Measurements from ENCODE around the gene MXD3. TPM values are rescaled to one million over a fixed set of nuclear protein-coding genes. Genes with fewer than 3 reads are reported as not detected.

MXD3 gene
- total RNA-seq, 1 experiment from 2014 or later = 50.0 TPM

DNA sequence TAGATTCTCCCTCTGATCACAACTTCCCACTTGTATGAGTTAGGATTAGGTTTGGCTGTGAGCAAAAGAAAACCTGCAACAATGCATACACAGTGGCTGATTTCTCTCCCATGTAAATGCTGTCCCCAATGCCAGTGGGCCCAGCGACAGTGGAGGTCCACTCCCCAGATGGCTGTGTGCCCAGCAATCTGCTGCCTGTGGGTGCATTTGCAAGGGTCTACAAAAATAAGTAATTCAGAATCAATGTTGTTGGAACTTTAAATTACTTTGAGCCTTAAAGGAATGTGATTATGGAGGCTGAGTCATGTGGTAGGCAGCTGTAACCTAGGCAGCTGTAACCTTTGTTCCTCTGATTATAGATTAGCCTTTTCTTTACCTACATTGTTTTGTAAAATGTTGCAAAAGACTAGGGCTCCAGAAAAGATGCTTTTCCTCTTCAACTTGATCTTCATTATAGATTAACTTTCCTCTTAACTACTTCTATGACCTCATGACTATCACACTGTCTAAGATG is 14.2 kb upstream of the MXD3 start:
- no peaks in the 10 kb centered on the region for H3K79me2 ChIP-seq (ENCODE audit: low read depth)

DNA sequence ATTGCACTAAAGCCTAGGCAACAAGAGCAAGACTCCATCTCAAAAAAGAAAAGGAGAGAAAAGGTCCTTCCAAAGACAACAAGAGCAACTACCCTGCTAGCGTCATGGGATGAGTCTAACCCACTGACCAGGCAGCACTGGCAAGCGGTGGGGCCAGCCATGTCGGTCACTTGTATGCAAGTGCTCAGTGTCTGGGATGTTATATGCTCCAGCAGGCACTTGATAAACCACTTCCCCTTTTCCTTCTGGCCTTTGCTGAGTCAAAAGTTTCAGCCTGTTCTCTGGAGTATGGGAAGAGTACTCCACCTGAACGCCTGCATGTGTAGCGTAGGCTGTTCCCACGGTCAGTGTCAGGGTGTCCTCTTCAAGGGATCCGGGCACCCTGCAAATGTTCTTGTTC is 9.2 kb upstream of the MXD3 start:
- no peak for DNase-seq
- Histone ChIP-seq H3K4me3 (no peak overlapping the region), H3K9me3 (ENCODE audit: insufficient read depth, low read depth) (no peaks in the 10 kb centered on the region), H3K79me2 (ENCODE audit: low read depth) (no peaks in the 10 kb centered on the region), H3K4me1 (replicated peaks; ENCODE audit: insufficient read depth) (peaks cover 10% of the 10 kb centered on the region), H3K27me3 (ENCODE audit: insufficient read depth, low read depth) (no peaks in the 10 kb centered on the region), H4K20me1 (ENCODE audit: insufficient read depth) (peaks cover 8% of the 10 kb centered on the region; the same call in 1 of the 2 replicates), H2AFZ (no peak overlapping the region), H3F3A (ENCODE audit: insufficient read depth, low read depth) (peaks cover 24% of the 10 kb centered on the region), H3K27ac (no peak overlapping the region), H3K9me2 (ENCODE audit: insufficient read depth) (no peaks in the 10 kb centered on the region), H3K36me3 (ENCODE audit: low read depth) (no peaks in the 10 kb centered on the region), H3K4me2 (no peak overlapping the region)
- intact Hi-C loops (cut with micrococcal nuclease; ENCODE audit: unreplicated experiment) = no loop called here
- POLR2A ChIA-PET (ENCODE audit: unreplicated experiment) = no interaction called here
- CTCF ChIA-PET = no interaction called here
- TF ChIP-seq, protein P1, sequence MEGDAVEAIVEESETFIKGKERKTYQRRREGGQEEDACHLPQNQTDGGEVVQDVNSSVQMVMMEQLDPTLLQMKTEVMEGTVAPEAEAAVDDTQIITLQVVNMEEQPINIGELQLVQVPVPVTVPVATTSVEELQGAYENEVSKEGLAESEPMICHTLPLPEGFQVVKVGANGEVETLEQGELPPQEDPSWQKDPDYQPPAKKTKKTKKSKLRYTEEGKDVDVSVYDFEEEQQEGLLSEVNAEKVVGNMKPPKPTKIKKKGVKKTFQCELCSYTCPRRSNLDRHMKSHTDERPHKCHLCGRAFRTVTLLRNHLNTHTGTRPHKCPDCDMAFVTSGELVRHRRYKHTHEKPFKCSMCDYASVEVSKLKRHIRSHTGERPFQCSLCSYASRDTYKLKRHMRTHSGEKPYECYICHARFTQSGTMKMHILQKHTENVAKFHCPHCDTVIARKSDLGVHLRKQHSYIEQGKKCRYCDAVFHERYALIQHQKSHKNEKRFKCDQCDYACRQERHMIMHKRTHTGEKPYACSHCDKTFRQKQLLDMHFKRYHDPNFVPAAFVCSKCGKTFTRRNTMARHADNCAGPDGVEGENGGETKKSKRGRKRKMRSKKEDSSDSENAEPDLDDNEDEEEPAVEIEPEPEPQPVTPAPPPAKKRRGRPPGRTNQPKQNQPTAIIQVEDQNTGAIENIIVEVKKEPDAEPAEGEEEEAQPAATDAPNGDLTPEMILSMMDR (conservative IDR thresholded peaks at IDR 0.05) = no peak
- no peak for TF ChIP-seq EZH2 (IDR thresholded peaks at IDR 0.05; ENCODE audit: low read depth)
- BruUV-seq (replicated peaks) = no TSS peak

More for the DNA sequence above, 14.2 kb upstream of the MXD3 start:
- no peak for TF ChIP-seq EZH2 (IDR thresholded peaks at IDR 0.05; ENCODE audit: low read depth)
- TF ChIP-seq, protein P1 (conservative IDR thresholded peaks at IDR 0.05) = no peak
- Histone ChIP-seq H3K9me2 (ENCODE audit: insufficient read depth) (no peaks in the 10 kb centered on the region), H3K4me3 (no peak overlapping the region), H3K9me3 (ENCODE audit: insufficient read depth, low read depth) (no peaks in the 10 kb centered on the region), H2AFZ (no peak overlapping the region), H4K20me1 (ENCODE audit: insufficient read depth) (no peaks in the 10 kb centered on the region), H3K27me3 (ENCODE audit: insufficient read depth, low read depth) (no peaks in the 10 kb centered on the region), H3F3A (ENCODE audit: insufficient read depth, low read depth) (peaks cover 33% of the 10 kb centered on the region), H3K4me1 (replicated peaks; ENCODE audit: insufficient read depth) (peaks cover 23% of the 10 kb centered on the region), H3K4me2 (peak overlapping the region; percentile 68), H3K27ac (peak overlapping the region; percentile 42), H3K36me3 (ENCODE audit: low read depth) (no peaks in the 10 kb centered on the region)
- POLR2A ChIA-PET (ENCODE audit: unreplicated experiment) = no interaction called here
- intact Hi-C loops (cut with micrococcal nuclease; ENCODE audit: unreplicated experiment) = no loop called here
- CTCF ChIA-PET = no interaction called here
- BruUV-seq (replicated peaks) = no TSS peak
- DNase-seq = peak; percentile 30 to 83

DNA sequence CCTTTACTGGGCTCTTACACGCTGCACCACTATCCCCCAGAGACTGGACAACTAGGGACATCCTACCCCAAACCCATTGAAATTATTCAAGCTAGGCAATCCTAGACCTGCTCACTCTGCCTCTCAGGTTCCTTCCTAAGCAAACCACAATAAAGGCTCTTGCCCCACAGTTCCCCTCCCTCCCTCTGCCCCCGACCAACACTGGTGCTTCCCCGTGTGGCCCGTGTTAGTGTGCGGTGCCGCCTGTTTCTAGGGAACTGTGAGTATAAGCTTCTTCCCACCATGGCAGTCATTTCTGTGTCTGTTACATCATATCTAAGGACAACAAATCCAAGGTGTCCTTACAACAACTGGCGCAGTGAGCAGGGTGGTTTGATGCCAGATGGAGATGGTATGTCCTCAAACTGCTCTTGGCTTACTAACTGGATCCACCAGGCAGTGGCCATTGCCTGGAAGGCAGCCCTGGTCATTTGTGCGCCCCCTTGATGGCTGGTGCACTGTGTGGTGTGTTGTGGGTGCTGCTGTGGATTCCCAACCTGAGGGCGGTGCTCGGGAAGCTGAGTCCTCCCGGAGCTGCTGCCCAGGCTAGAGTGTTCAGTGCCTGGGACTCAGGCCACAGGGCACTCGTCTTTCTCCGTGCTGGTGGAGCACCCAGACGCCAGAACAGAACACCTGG is 8.4 kb upstream of the MXD3 start:
- Histone ChIP-seq H3K9me2 (ENCODE audit: insufficient read depth) (no peaks in the 10 kb centered on the region), H3K27me3 (ENCODE audit: insufficient read depth, low read depth) (no peaks in the 10 kb centered on the region), H3K4me3 (no peak overlapping the region), H3K36me3 (ENCODE audit: low read depth) (no peaks in the 10 kb centered on the region), H2AFZ (no peak overlapping the region), H3F3A (ENCODE audit: insufficient read depth, low read depth) (peaks cover 19% of the 10 kb centered on the region; the same call in 1 of the 2 replicates), H3K79me2 (ENCODE audit: low read depth) (no peaks in the 10 kb centered on the region), H3K9me3 (ENCODE audit: insufficient read depth, low read depth) (no peaks in the 10 kb centered on the region), H4K20me1 (ENCODE audit: insufficient read depth) (peaks cover 8% of the 10 kb centered on the region; the same call in 1 of the 2 replicates), H3K27ac (no peak overlapping the region), H3K4me1 (replicated peaks; ENCODE audit: insufficient read depth) (peaks cover 2% of the 10 kb centered on the region; the same call in 1 of the 2 replicates), H3K4me2 (no peak overlapping the region)
- TF ChIP-seq EZH2 (IDR thresholded peaks at IDR 0.05; ENCODE audit: low read depth) = no peak
- TF ChIP-seq, protein P1 (conservative IDR thresholded peaks at IDR 0.05) = no peak
- ChIA-PET CTCF (interaction anchor here (0.6 to 1.4 kb wide), 2 partner anchors 10 to 127 kb away, joined by 3 read pairs; partner anchors contain the start of gene PRR7), POLR2A (ENCODE audit: unreplicated experiment) (interaction anchor here (0.5 kb wide), 1 partner anchor 59 kb away, joined by 6 read pairs; no protein-coding TSS in a partner anchor)
- no TSS peak for BruUV-seq (replicated peaks)
- intact Hi-C loops (cut with micrococcal nuclease; ENCODE audit: unreplicated experiment) = loop anchor here (2.0 kb wide), 1 partner anchor 181 kb away; no protein-coding TSS in a partner anchor
- DNase-seq = no peak

All from PC-9 (cell line).